PFSK-1 (cell line): Measurements from ENCODE around the gene TRMT61A.

Experiments
- POLR2AphosphoS5 ChIP-seq: IDR thresholded peaks from 2 replicates; pipeline ENCODE4 v1.6.1; 2012; ENCODE audit warnings: low read depth, mild to moderate bottlenecking, control low read depth, low read length, moderate library complexity
- TAF1 ChIP-seq: IDR thresholded peaks from 2 replicates; pipeline ENCODE4 v1.6.1; 2012; ENCODE audit warnings: low read length, control low read depth, borderline replicate concordance; ENCODE audit not compliant: insufficient read depth

GRCh38 chr14:103496776-103497175 lies 32.2 kb upstream of the TRMT61A start:
- TF ChIP-seq POLR2AphosphoS5, result no peak
- no peak for TF ChIP-seq TAF1
